ENCODE measurements around the gene GALNT10. TPM values are rescaled to one million over a fixed set of nuclear protein-coding genes. Genes with fewer than 3 reads are reported as not detected.

GALNT10 gene
- total RNA-seq, 2 donors from 2014 or later, result 21.7 to 27.1 TPM

- no peak overlapping the region for H3K4me3 ChIP-seq
- intact Hi-C loops (cut with DNase I), result no loop called here
- 58% methylated on average over 8 of the region's 8 CpGs for WGBS
- H3K27ac ChIP-seq, result no peak overlapping the region
- no peaks in the 10 kb centered on the region for H3K36me3 ChIP-seq
- no peak for TF ChIP-seq POLR2A (IDR thresholded peaks at IDR 0.05)
- TF ChIP-seq CTCF (IDR thresholded peaks at IDR 0.05), result no peak
- TF ChIP-seq POLR2AphosphoS5 (IDR thresholded peaks at IDR 0.05), result no peak
- H3K27me3 ChIP-seq (replicated peaks; ENCODE audit: insufficient read depth), result no peaks in the 10 kb centered on the region
- no peaks in the 10 kb centered on the region for H3K4me1 ChIP-seq (replicated peaks)
- no peak for DNase-seq (ENCODE audit: low spot score)
- H3K9me3 ChIP-seq, result no peaks in the 10 kb centered on the region
Measured at GRCh38 chr5:154385236-154385512, 194.6 kb downstream of the GALNT10 start.

GRCh38 chr5:154386952-154387629 is 196.6 kb downstream of the GALNT10 start:
- intact Hi-C loops (cut with DNase I), result no loop called here
- Histone ChIP-seq H3K36me3 (no peaks in the 10 kb centered on the region), H3K9me3 (no peaks in the 10 kb centered on the region), H3K27ac (no peak overlapping the region), H3K4me3 (no peak overlapping the region), H3K4me1 (replicated peaks) (no peaks in the 10 kb centered on the region), H3K27me3 (replicated peaks; ENCODE audit: insufficient read depth) (no peaks in the 10 kb centered on the region)
- TF ChIP-seq POLR2AphosphoS5 (IDR thresholded peaks at IDR 0.05), result no peak
- no peak for TF ChIP-seq CTCF (IDR thresholded peaks at IDR 0.05)
- no peak for TF ChIP-seq POLR2A (IDR thresholded peaks at IDR 0.05)
- DNase-seq (ENCODE audit: low spot score), result no peak
- WGBS, result 87% methylated on average over 6 of the region's 6 CpGs

- H3K4me3 ChIP-seq, result no peak overlapping the region
- no peaks in the 10 kb centered on the region for H3K27me3 ChIP-seq (replicated peaks; ENCODE audit: insufficient read depth)
- H3K9me3 ChIP-seq, result no peaks in the 10 kb centered on the region
- no peaks in the 10 kb centered on the region for H3K4me1 ChIP-seq (replicated peaks)
- no peak overlapping the region for H3K27ac ChIP-seq
- intact Hi-C loops (cut with DNase I), result no loop called here
- no peaks in the 10 kb centered on the region for H3K36me3 ChIP-seq
- no peak for DNase-seq (ENCODE audit: low spot score)
- TF ChIP-seq CTCF (IDR thresholded peaks at IDR 0.05) (no peak), POLR2A (IDR thresholded peaks at IDR 0.05) (no peak), POLR2AphosphoS5 (IDR thresholded peaks at IDR 0.05) (no peak)
- 78% methylated on average over 2 of the region's 2 CpGs for WGBS
Measured at GRCh38 chr5:154388842-154389241, 198.3 kb downstream of the GALNT10 start.

DNA sequence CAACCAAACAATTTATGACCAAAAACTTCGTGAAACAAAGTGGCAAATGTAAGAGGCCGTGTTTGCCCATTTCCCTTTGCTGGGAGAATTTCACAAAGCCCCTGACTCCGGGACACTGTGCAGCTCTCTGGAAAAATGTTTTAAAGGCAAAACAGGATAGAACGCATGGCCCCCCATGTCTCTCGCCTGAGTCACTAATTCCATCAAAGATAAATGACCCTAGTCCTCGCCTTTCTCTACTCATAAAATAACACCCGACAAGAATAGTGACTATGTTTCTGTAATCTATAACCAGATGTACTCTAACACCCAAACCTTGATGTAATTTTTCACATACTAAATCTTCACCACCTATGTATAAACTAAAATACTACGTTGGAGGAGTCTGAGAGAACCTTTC is 199.6 kb downstream of the GALNT10 start:
- Histone ChIP-seq H3K36me3 (no peaks in the 10 kb centered on the region), H3K27me3 (replicated peaks; ENCODE audit: insufficient read depth) (no peaks in the 10 kb centered on the region), H3K4me3 (no peak overlapping the region), H3K27ac (no peak overlapping the region), H3K4me1 (replicated peaks) (no peaks in the 10 kb centered on the region), H3K9me3 (no peaks in the 10 kb centered on the region)
- TF ChIP-seq CTCF (IDR thresholded peaks at IDR 0.05), result no peak
- no peak for TF ChIP-seq POLR2AphosphoS5 (IDR thresholded peaks at IDR 0.05)
- intact Hi-C loops (cut with DNase I), result no loop called here
- 87% methylated on average over 8 of the region's 8 CpGs for WGBS
- DNase-seq (ENCODE audit: low spot score), result no peak

- DNase-seq (ENCODE audit: low spot score), result no peak
- intact Hi-C loops (cut with DNase I), result no loop called here
- Histone ChIP-seq H3K27me3 (replicated peaks; ENCODE audit: insufficient read depth) (no peaks in the 10 kb centered on the region), H3K4me1 (replicated peaks) (no peaks in the 10 kb centered on the region), H3K27ac (no peak overlapping the region), H3K9me3 (no peaks in the 10 kb centered on the region), H3K36me3 (no peaks in the 10 kb centered on the region), H3K4me3 (no peak overlapping the region)
- 72% methylated on average over 7 of the region's 7 CpGs for WGBS
- TF ChIP-seq POLR2A (IDR thresholded peaks at IDR 0.05), result no peak
- TF ChIP-seq CTCF (IDR thresholded peaks at IDR 0.05), result no peak
- TF ChIP-seq POLR2AphosphoS5 (IDR thresholded peaks at IDR 0.05), result no peak
Measured at GRCh38 chr5:154390746-154391359, 200.3 kb downstream of the GALNT10 start.
